NK-92 (cell line): ENCODE results near the gene AGR3.

Source experiments
- DNase-seq: peaks from one replicate; lab custom pipeline; 2025; ENCODE audit not compliant: unreplicated experiment; lab: John Stamatoyannopoulos, UW

AGR3 gene

DNA sequence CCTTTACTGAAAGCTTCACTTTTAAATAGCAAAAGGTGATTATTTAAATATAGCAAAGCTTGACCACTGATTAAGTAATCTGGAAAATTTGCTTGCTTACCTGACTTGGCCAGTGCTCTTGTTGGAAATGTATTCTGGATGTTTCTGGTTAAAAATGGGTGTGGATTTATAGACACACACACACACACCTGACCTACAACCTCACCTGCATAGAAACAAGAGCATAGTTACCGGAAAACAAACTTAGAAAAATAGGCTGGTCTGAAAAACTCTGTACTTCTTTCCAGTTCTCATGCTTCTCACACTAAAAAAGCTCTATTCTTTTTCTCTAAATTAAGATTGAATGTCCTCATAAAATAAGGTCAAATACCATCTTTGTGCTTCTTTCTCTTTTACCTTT lies at the start of gene AGR3:
Gene AGR3 (minus strand): TSS at position 140 of the 400 bp plus-strand sequence. CDS start 3,365 bp downstream, outside the sequence.
- no peak for DNase-seq

DNA sequence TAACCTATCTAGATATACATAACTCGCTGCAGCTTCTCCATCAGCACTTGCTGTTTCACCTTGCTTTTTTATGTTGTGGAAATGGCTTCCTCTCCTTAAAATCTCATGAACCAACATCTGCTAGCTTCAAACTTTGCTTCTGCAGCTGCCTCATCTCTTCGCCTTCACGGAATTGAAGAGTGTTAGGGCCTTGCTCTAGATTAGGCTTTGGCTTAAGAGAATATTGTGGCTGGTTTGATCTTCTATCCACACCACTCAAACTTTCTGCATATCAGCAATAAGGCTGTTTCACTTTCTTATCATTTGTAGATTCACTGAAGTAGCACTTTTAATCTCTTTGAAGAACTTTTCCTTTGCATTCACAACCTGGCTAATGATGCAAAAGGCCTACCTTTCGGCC lies 49.2 kb upstream of the AGR3 start:
- no peak for DNase-seq

DNA sequence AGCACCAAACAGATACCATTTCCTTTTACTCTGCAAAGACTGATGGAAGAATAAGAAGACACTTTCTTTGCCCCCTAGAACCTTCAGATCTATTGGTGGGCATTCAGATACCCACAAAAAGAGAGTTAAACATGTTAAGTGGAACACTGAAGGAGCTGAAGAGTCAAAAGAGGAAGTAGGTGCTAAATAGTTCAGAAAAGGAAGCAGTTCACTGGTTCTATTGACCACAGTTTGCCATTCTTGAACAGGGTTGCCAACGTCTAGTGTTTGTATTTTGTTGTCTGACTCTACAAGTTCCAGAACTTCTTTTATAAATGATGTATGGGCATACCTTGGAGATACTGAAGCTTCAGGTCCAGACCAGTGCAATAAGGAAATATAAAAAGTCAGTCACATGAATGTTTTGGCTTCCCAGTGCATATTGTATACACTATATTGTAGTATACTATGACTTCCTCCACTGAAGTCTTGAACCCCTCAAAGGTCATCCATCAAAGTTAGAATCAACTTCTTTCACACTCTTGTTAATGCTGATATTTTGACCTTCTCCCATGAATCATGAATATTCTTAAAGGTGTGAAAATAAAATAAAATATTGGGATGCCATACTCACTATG lies 47.5 kb upstream of the AGR3 start:
- DNase-seq = no peak

DNA sequence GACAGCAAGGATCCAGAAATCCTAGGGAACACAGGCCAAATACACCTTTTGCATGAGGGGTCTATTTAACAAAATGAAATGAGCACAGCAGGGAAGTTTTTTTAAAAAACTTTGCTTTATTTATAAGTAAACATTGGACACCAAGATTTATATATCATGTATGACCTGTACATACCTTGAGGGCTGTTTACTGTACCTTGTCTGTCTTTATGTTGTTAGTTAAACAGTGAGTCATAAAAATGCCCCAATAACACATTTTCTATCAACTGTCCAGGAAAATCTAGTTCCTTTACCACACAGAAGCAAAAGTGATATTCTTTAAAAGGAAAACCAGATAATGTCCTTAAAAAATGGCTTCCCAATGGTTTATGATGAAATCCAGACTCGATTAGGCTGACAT lies 45.1 kb upstream of the AGR3 start:
- DNase-seq = no peak

DNA sequence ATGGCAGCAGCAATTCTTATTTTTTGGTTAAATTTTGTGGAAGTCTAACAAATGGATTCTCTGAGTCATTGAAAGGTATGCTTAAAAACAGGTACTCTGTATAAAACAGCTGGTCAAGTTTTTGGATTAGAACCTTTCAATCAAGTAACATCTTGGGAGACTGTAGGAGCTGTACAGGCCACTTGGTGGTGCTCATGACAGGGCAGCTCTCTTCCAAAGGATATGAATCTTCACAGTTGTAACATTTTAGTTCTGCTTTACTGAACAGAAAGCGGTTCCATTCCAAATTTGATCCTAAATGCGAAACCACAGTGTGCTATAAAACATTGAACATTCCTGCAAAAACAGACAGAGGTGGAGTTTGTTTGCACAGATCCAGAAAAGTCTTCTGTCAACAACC lies 44.5 kb upstream of the AGR3 start:
- DNase-seq = no peak

DNA sequence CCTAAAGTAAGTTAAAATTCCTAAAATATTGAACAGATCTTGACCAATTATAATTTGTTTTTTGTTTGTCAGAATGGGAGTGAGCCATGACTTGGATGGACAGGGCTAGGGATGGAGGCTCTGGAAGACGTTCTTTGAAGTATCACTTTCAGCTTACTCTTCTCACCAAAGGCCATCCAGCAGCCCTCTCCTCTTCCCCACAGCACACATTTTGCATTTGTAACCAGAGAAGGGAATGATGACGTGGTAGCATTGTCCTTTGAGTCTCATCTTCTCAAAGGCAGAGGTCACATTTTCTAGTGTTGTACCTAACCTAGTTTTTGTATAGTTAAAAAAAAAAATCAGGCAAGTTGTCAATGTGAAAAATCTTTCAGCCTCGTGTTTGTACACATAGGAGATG lies 43.8 kb upstream of the AGR3 start:
- DNase-seq = no peak

DNA sequence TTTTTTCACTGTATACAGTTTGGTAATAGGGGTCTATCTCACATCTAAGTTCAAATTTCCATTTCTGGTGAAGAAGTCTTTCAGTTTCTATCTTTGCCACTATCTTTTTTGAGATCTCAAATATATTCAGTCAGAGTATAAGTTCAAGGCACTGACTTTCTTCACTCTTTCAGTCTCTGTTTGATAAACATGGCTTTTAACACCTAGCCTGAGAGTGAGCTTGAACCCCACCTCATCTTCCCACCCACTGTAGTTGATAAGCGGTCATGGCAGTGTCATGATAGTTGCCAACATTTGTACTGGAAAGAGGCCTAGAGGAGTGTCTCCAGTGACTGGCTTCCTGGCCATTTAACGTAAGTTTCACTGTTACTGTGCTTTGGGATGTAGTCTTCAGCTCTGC lies 41.2 kb upstream of the AGR3 start:
- no peak for DNase-seq

DNA sequence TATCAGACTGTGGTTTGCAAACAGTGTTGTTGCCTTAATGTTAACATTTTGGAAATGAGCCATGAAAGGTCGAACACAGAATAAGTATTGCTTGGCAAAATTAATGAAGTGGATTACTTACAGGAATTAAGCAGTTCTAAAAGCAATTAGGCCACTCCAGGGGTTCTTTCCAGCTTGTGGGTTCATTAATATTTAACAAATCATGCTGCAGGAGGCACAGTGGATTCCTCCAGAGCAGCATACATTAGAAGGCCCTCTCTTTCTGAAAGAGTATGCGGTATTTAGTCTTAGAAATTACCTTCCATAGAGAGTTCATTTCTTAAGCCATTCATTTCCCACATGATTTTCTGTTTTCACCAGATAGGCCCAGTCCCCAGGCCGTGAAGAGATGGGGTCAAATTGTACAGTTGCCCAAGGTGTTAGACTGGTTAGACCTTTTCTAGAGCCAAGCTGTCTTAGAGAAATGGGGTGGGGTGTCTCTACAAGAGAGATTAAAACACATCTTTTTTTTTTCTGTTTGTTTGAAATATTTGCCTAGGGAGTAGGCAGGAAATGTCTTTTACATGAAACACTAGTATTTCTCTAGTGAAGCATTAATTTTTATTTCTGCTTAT lies 40.0 kb upstream of the AGR3 start:
- DNase-seq = no peak

DNA sequence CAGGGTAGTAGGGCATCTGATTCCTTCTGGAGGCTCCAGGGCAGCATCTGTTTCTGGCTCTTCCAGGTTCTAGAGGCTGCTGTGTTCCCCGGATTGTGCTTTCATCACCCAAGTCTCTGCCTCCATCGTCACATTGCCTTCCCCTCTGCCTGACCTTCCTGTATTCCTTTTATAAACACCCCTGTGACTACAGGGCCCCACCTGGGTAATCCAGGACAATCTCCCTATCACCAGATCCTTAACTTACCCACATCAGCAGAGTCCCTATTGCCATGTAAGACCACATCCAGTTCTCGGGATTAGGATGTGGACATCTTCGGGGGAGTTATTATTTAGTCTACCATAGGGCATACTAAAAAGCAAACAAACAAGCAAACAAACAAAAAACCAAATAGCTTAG lies 39.4 kb upstream of the AGR3 start:
- DNase-seq = no peak

GRCh38 chr7:16919440-16919839 lies 37.7 kb upstream of the AGR3 start:
- DNase-seq = no peak

DNA sequence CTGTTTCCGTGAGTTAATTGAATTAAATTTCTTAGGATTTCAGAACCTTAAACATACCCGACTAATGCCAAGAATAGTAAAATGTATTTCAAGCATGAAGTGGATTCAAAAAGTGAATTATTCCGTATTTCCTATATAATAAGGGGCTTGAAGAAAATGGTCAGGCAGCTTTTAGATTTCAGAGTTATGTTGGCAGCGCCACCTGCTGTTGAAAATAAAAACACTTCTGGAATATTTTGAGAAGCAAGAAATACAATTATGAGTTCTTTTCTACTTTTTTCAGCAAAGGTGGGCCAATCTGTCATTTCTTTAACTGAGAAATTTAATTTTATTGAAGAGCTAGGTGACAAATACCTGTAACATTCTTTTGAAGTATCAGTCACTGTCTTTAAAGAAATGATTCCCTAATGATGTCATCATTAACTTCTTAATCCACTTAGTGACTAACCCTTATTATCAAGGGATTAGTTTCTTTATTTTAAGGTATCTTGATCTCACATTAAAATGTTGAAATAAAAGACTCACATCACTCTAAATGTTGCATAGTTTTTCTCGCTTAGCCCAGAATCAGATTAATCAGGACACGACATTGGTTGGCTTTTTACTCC lies 36.6 kb upstream of the AGR3 start:
- no peak for DNase-seq

GRCh38 chr7:16916738-16917137 lies 35.0 kb upstream of the AGR3 start:
- no peak for DNase-seq

GRCh38 chr7:16916105-16916639 lies 34.4 kb upstream of the AGR3 start:
- DNase-seq = no peak

DNA sequence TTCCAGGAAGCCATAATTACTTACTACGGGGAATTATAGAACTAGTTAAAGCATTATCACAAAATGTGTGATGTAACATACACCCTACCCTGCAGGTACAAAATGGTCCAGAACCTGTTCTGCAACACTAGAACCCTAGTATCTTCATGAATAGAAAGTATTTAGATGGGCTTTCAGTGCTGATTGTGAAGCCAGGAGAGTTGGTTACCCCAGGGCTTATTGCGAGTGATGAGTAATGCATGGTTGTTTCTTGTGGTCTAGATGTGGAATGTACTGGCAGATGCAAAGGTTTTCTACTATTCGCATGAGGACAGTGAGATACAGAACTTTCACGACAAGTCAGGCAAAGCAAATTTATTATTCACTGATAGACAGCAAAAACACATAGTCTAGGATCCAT lies 33.6 kb upstream of the AGR3 start:
- DNase-seq = no peak

GRCh38 chr7:16914771-16915170 lies 33.0 kb upstream of the AGR3 start:
- no peak for DNase-seq

- no peak for DNase-seq
Measured at GRCh38 chr7:16913643-16914042, 31.9 kb upstream of the AGR3 start.

DNA sequence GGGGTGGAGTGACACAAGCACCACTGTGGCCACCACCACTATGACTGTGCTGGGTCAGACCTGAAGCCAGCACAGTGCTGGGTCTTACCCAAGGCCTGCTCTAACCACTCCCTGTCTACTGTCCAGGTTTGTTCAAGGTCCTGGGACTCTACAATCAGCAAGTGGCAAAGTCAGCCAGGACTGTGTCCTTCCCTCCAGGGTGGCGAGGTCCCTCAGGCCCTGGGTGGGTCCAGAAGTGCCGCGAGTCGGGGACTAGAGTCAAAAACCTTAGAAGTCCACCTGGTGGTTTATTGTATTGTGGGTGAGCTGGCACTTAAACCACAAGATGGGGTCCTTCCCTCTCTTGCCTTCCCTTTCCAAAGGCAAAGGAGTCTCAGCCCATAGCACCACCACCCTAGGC lies 30.8 kb upstream of the AGR3 start:
- DNase-seq = no peak

DNA sequence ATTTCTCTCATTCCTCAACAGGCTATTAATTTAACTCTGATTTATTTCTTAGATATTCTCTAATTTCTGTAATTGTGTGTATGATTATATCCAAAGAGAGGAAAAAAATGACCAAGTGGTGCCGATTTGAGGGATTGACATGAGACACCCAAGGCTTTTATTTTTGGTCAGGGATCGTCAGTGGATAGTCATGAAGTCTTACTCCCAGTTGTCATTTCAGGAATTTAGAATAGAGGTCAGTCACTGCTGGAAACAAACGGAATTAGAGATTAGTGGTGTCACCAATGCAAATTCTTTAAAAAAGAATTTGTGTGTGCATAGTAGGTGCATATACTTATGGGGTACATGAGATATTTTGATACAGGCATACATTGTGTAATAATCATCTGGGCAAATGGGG lies 26.8 kb upstream of the AGR3 start:
- DNase-seq = no peak

DNA sequence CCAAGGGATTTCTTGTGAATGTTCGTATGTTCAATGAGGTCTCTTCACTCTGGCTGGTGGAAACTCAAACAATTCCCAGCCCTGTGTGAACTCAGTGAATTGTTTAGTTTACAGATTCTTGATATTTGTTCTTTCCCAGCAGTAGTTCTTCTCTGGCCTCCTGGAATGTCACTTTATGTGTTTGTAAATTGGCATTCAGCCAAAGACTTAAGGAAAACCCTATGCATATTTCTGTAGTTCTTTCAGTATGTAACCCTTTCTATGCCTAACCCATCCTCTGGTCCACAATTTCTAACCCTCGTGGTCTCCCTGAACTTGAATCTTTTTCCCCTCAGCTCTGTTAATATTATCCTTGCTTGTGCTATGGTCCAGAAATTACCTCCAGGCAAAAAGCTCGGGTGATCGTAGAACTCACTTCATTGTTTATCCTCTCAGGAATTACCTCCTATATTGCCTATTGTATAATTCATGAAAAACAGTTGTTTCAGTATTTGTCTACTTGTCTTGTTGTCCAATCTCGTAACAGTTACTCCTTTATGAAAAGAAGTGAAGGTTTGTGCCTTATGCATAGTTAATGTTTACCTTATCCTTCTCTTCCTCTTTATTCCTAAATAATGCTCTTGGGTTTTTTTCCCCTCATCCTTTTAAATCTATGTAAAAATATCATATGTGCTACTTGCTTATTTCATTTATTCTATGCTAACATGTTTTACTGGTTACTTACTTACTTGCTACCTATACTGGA lies 23.7 kb upstream of the AGR3 start:
- DNase-seq = no peak

DNA sequence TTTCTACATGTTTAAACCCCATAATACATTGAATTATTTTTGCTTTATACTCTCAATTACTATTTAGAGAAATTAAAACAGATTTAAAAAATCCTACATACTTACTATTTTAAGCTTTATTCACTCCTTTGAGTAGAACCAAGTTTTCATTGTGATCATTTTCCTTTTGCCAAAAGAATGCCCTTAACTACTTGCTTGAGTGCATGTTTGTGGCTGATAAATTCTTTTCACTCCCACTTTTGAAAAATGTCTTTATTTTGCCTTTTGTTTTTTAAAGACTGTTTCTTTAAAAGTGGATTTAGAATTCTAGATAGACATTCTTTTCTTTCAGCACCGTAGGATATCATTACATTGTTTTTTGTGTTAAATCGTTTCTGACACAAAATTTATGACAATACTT lies 22.3 kb upstream of the AGR3 start:
- DNase-seq = no peak

GRCh38 chr7:16900209-16900768 lies 18.5 kb upstream of the AGR3 start:
- no peak for DNase-seq
